GM18873 (cell line): ENCODE data around the gene PTPN2.
A peak's percentile ranks its signal among the peaks of the same experiment; 100 is the strongest.

Experiments used
- ATAC-seq: cut with Tn5 transposase; IDR thresholded peaks from one replicate; pipeline ENCODE4 v1.9.1; 2021; ENCODE audit warnings: mild to moderate bottlenecking, moderate library complexity, moderate number of reproducible peaks; ENCODE audit not compliant: unreplicated experiment, low FRiP score

The PTPN2 gene

DNA sequence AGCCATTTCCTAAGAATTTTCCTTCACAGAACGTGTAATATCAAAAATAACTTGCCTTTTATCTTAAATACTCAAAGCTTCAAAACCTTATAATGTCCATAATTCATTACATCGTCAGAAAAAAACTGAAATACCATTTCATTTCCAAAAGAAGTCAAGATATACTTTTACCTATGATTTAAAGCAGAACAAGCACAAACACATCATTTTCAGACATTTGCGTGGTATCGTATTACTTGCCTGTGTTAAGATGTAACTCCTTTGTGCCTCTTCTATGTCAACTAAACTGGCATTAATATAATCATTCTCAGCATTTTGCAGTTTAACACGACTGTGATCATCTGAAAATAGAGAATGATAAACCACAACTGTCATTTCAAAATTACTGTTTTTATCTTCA, 47.5 kb downstream of the PTPN2 start:
- ATAC-seq: no peak

DNA sequence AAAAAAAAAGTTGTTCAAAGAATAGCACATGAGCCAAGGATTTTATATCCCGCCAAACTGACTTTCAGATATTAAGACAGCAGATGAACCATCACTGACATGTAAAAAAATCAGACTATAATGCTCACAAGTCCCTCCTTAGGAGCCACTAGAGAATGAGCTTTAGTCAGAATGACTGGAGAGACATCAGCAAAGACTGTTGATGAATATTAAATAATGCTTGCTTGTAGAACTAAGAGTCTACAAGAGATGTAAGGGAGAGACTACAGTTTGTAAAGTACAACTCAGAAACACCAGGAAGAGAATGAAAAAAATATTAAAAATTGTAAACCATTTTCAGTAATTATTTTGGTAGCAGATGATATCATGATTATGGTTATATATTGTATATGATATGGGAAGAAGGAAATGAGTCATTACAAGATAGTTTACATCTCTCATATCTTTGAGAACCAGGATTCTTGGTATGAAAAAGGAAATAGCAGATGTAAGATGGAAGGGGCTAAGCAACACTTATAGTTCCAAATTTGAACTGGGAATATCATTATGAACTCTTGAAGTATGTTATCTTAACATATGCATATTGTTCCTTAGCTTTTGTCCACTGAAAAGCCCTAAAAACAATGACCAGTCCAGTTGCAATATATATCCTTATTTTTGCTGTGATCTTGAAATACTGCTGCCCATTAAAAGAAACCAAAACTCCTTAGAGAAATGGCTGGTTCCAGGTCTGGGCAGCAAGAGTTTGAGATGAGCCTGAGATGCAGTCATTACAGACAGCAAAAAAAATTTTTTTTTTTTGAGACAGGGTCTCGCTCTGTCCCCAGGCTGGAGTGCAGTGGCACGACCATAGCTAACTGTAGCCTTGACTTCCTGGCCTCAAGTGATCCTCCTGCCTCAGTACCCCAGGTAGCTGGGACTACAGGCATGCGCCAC, 55.7 kb downstream of the PTPN2 start:
- no peak for ATAC-seq

DNA sequence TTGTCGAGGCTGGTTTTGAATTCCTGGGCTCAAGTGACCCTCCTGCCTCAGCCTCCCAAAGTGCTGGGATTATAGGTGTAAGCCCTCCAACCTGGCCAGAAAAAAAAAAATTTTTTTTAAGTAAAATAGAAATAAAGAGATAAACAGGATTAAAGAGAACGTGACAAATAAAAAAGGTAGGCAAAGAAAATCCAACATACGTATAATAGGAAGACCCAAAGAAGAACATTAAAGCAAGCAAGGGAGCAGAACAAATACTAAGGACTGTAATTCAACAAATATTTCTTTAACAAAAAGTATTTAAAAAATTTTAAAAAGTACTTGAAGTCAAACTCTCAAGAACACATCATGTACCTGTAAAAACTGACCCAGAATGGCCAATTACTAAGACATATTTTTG, 56.4 kb downstream of the PTPN2 start:
- no peak for ATAC-seq

DNA sequence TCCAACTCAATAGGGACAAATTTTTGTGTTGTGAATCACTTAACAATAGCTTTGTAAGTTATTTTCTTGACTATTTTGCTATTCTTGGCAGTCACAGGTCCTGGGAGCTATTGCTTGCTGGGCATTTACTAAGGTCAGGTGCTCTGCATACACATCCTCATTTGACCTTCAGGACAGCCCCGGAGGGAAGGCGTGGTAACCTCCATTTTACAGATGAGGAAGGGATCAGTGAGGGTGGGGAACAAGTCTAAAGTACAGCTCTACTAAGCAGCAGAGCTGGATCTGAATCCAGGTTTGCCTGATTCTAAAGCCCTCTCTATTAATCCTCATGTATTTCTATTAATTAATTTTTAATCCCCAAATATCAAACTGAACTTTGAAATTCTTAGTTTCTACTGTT, 58.8 kb downstream of the PTPN2 start:
- no peak for ATAC-seq

DNA sequence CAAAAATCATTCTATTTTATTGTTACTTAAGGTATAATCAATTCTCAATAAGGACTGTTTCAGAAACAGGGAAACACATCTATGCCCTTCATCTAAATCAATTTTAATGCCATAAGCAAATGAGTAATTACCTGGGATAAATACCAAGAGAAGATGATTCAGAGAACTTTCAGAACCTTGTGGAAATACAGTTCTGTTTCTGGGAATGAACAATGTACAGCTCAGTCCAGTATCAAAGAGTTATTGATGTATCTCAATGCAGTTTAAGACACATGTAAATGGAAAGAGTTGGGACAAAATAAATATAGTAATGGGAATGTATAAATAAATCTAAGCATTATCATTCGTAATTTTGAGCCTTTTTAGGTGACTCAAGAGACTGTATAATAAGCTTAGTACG, 60.1 kb downstream of the PTPN2 start:
- no peak for ATAC-seq

DNA sequence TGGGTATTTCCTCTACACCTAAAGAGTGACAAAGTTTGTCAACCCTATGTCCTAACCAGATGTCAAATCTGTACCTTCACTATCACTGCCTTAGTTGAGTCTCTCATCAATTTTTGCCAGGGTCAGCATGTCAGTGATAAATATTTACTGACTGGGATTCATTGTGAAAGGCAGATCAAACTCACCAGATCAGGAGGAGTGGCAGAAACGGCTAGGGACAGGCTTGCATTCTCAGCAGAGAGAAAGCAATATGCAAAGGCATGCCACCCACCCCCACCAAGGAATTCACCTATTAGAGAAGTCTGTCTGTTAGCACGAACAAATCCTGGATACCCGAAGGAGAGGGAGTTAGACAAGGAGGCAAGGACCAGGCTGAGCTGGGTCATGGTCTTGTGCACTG, 62.6 kb downstream of the PTPN2 start:
- no peak for ATAC-seq

DNA sequence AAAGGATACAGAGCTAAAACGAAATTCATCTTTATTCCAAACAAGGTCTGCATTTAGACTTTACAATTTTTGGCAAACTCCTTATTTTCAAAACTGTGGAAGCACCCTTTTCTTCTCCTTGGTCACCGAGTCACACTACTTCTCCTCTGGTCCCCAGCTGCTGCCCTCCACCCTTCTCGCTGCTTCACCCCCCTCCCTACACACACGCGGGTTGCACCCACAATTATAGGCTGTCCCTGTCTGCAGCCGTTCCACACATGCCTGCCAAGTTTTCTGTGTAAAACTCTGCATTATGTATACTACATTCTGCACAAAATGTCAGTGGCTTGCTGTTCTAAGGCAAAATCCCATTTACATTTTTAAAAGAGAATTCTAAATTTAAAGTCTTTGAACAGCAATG, 63.5 kb downstream of the PTPN2 start:
- no peak for ATAC-seq

DNA sequence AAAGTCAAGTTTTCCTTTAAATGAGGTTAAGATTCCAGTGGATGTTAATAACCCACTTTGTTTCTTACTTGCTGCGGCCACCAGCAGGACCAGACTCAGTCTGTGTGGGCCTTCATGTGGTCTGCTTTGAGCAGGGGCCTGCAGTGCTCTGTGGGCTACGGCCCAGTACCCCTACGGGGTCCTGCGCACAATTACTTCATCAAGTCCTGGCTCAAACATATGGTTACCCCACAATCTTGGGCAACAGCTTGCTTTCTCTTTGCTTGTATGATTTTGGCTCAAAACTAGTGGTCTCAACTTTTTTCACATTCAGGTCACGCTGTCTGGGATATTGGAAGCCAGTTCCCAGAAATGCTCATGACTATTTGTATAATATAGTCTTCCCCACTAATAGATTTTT, 64.2 kb downstream of the PTPN2 start:
- no peak for ATAC-seq

DNA sequence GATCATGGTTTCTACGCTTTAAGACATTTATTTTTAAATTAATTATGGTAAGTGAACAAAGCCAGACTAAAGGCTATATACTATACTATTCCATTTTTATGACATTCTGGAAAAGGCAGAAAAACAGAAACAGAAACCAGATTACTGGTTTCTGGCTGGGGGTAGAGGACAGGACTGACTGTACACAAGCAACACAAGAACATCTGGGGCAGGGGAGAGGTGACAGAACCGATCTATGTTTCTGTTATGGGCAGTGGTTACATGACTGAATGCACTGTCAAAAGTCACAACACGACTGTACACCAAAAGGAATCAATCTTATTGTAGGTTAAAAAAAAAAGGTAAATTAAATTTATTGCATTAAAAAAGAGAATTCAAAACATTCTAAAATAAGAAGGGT, 64.7 kb downstream of the PTPN2 start:
- ATAC-seq: peak; percentile 73

DNA sequence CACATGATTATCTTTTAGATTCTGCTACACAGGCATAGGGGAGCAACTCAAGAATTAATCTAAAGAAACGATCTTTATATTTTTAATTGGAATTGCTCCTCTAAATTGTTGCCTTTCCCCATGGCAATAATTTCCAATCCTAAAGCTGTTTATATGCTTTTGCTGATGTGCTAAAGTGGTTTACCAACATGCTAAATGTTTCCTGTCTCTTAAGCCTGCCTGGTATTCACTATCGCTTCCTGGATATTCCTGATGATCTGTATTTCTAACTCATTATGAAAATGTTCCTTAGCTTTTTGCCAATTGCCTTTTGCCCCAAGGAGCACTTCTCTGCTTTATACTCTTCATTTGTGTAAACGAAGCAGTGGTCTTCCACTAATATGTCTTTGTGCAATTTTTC, 65.8 kb downstream of the PTPN2 start:
- ATAC-seq: no peak

DNA sequence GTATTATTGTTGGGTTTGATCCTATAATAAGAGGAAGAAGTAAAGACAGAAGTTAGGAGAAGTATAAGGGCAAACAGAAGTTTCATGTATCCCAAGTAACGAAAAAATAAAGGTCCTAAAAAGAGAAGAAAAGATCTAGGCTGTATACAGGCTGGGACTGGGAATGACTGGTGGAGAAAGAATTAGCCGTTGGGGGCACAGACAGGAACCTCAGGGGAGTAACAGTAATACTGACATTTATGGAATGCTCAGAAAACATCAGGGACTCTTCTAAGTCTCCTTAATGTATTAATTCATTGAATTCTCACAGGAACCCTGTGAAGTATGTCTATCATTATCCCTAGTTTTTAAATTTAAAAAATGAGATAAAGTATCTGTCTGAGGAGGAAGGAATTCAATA, 67.6 kb downstream of the PTPN2 start:
- ATAC-seq: no peak

DNA sequence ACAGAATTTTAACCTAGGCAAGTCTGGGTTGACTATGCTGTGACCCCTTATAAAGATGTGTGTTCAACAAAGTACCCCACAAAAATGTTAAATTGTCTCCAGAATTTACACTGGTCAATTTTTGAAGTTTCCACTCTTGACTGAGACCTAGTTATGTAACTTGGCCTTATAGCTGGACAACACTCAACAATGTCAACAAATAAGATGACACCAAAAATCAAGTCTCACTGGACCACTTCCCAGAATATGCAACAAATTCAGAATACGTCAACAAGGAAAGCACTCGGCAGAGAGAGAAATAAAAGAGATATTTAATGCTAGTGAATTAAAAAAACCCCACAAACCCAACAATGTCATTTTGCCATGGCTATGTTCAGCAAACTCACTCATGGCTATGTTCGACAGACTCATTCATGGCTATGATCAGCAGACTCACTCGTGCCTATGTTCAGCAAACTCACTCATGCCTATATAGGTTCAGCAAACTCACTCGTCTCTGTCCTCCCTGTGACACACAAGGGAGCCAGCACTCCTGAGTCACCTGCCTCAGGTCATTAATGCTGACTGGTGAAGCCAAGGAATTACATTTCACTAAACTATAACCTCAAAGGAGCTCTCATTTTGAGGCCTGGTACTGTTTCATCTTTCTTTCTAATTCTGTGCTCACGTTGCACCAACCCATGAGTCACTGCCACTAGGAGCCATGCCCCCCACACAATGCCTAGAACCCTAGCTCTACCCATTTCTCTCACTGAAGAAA, 72.7 kb downstream of the PTPN2 start:
- no peak for ATAC-seq

DNA sequence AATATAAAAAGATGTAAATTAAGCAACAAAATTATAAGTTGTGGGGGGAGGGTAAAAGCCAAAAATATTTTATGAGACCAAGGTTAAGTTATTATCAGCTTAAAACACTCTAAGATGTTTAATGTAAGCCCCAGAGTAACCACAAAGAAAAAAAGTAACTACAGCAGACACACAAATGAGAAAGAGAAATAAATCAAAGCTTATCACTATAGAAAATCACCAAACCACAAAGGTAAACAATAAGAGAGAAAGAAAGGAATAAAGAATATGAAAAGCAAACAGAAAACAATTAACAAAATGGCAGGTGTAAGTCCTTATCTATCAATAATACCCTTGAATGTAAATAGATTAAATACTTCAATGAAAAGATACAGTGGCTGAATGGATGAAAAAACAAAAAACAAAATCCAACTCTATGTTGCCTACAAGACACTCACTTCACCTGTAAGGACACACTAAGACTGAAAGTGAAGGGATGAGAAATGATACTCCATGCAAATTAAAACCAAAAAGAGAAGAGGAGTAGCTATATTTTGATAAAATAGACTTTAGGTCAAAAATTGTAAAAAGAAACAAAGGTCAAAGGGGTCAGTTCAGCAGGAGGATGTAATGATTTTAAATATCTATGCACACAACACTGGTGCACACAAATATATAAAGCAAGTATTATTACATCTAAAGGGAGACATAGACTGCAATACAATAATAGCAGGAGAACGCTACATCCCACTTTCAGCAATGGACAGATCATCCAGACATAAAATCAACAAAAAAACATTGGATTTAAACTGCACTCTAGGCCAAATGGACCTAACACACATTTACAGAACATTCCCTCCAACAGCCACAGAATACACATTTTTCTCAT, 80.7 kb downstream of the PTPN2 start:
- no peak for ATAC-seq

DNA sequence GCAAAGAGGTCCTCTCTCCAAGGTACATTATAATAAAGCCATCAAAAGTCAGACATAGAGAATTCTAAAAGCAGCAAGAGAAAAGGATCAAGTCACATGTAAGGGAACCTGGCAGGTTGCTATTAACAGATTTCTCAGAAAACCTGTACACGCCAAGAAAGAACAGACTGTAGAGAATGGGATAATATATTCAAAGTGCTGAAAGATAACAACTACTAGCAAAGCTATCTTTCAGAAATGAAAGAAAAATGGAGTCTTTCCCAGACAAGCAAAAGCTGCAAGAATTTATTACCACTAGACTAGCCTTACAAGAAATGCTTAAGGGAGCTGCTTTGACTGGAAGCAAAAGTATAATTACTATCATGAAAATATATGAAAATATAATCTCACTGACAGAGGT, 81.5 kb downstream of the PTPN2 start:
- no peak for ATAC-seq

DNA sequence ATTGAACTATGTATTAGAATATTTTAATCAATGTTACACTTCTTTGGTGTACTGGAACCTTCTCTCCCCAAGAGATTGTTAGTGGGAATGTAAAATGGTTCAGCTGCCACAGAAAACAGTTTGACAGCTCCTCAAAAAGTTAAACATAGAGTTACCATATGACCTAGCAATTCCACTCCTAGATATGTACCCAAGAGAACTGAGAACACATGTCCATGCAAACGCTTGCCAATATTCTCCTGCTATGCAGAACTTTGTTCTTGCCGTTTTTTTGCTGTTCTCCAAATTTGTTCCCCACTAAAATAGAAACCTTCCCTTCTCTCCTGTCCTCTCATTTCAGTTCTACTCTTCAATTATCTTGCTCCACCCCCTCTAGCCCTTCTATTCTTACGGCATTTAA, 87.6 kb downstream of the PTPN2 start:
- no peak for ATAC-seq

DNA sequence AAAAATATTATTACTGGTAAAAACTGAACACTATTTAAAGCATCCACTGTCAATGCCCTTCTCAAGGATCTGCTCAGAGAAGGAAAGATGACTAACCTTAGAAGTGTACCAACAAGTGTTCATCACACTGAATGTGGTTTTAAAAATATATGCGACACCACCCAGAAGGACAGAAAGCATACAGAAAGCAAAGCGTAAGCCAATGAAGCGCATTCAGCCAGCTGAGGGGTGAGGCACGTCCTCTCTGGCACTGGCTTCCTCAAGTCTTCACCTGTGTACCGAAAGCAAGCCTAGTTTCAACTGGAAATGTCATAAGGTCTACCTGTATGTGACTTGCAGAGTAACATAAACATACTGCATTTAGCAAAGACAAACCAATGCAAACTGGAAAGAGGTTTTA, 92.4 kb downstream of the PTPN2 start:
- ATAC-seq: no peak

DNA sequence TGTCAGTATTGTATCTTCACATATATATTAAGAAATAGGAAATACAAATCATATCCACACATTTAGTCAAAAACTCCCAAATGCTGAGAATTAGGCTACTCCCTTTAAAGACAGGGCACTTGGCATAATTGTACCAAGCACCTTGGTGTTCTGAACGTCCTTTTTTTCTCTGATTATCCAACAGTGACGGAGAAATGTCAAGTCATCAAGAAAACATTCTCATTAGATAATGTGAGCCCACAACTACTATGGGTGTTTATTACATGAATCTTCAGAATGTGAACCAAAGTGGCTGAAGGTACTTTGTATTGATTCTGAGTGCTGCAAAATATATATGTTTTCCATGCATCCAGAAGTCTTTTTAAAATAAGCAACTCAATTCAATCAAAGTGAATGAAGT, 97.4 kb downstream of the PTPN2 start:
- ATAC-seq: no peak

DNA sequence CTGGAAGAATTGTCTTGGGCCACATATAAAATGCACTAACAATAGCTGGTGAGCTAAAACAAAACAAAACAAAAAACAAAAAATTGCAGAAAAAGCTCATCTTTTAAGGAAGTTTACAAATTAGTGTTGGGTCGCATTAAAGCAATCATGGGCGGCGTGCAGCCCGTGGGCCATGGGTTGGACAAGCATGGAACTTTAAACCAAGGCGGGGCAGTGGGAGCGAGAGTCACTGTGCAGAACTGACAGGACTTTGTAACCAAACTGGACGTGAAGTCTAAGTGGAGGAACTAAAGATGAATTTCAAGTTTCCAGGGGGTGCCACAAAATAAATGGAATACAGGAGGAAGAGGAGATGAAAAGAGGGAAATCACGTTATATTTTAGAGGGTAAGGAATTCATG, 100.5 kb downstream of the PTPN2 start:
- ATAC-seq: no peak

DNA sequence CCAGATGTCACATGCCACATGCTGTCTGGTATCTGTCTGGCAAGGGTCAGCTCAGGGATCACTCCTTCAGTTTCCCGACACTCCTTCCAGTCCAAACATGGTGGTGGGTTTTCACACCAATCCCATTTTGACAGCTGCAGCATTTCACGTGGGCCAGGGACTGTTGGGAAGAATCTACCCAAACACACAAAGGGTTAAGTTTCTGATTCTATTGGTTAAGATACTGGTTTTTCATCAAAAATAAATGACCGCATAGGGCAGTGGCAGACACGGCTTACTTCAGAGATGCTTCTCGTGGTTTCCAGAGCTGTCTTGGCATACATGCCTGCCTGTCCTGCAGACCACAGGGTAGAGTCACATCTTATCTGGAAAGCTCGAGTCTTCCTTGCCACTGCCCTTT, 101.5 kb downstream of the PTPN2 start:
- no peak for ATAC-seq

DNA sequence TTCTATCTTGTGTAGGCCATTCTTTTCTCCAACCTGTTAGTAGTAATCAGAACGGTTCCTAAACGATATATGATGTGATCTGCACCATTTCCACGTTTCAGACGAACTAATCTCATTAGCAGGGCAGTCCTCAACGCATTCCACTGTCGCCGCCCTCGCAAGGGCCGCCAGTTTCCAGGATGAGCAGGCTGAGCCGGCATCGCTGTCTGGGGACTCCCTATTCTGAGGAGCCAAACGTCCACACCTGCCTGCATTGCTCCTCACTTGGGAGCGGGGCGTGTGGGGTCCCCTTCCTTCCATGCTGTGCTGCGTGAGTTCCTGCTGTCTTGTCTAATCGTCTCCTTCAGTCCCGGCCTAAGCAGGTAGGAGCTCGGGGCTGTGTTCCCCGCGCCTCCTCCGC, 104.6 kb downstream of the PTPN2 start:
- no peak for ATAC-seq

DNA sequence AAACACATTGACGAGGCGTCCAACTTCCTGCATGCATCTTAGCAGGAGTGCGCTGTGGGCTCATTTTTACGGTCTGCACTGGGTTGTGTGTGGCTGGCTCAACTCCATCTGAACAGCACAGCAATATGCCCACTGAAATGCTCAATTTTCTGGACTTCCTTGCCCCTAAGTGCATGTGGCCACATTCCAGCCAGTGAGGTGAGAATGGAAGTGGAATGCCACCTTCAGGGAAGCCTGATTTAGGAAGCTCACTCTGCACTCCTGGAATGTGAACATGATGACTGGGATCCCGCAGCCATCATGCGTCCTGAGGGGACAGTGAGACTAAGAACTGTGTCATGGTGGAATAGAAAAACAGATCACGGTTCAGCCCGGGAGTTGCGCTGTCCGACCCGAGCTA, 105.0 kb downstream of the PTPN2 start:
- ATAC-seq: no peak
